ENCODE measurements around the gene UBAC2. TPM values are rescaled to one million over a fixed set of nuclear protein-coding genes. Genes with fewer than 3 reads are reported as not detected.

The UBAC2 gene
- total and polyA plus RNA-seq, 2 of the 8 experiments (the other 6 are each of a cell fraction or from before 2014, with no cell fraction given), result 75.9 to 76.9 TPM

DNA sequence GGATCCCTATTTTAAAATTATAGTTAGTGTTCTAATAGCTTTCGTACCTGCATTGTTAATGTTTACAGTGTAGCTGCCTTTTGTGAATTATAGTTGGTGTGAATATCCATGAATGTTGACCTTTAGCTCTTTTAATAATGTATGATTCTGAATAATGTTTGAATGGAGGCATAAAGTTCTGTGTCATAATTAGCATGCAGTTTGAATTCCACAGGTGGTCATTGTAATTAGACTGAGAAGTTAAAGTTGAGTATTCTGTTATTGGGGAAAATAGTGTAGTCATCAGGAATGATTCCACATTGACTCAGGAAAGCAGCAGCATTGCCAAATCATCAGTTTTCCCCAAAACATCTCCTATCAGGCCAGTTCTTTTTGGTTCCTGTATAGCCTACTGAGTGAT is 45.4 kb downstream of the UBAC2 start (continued):
- TF ChIP-seq, protein P1, sequence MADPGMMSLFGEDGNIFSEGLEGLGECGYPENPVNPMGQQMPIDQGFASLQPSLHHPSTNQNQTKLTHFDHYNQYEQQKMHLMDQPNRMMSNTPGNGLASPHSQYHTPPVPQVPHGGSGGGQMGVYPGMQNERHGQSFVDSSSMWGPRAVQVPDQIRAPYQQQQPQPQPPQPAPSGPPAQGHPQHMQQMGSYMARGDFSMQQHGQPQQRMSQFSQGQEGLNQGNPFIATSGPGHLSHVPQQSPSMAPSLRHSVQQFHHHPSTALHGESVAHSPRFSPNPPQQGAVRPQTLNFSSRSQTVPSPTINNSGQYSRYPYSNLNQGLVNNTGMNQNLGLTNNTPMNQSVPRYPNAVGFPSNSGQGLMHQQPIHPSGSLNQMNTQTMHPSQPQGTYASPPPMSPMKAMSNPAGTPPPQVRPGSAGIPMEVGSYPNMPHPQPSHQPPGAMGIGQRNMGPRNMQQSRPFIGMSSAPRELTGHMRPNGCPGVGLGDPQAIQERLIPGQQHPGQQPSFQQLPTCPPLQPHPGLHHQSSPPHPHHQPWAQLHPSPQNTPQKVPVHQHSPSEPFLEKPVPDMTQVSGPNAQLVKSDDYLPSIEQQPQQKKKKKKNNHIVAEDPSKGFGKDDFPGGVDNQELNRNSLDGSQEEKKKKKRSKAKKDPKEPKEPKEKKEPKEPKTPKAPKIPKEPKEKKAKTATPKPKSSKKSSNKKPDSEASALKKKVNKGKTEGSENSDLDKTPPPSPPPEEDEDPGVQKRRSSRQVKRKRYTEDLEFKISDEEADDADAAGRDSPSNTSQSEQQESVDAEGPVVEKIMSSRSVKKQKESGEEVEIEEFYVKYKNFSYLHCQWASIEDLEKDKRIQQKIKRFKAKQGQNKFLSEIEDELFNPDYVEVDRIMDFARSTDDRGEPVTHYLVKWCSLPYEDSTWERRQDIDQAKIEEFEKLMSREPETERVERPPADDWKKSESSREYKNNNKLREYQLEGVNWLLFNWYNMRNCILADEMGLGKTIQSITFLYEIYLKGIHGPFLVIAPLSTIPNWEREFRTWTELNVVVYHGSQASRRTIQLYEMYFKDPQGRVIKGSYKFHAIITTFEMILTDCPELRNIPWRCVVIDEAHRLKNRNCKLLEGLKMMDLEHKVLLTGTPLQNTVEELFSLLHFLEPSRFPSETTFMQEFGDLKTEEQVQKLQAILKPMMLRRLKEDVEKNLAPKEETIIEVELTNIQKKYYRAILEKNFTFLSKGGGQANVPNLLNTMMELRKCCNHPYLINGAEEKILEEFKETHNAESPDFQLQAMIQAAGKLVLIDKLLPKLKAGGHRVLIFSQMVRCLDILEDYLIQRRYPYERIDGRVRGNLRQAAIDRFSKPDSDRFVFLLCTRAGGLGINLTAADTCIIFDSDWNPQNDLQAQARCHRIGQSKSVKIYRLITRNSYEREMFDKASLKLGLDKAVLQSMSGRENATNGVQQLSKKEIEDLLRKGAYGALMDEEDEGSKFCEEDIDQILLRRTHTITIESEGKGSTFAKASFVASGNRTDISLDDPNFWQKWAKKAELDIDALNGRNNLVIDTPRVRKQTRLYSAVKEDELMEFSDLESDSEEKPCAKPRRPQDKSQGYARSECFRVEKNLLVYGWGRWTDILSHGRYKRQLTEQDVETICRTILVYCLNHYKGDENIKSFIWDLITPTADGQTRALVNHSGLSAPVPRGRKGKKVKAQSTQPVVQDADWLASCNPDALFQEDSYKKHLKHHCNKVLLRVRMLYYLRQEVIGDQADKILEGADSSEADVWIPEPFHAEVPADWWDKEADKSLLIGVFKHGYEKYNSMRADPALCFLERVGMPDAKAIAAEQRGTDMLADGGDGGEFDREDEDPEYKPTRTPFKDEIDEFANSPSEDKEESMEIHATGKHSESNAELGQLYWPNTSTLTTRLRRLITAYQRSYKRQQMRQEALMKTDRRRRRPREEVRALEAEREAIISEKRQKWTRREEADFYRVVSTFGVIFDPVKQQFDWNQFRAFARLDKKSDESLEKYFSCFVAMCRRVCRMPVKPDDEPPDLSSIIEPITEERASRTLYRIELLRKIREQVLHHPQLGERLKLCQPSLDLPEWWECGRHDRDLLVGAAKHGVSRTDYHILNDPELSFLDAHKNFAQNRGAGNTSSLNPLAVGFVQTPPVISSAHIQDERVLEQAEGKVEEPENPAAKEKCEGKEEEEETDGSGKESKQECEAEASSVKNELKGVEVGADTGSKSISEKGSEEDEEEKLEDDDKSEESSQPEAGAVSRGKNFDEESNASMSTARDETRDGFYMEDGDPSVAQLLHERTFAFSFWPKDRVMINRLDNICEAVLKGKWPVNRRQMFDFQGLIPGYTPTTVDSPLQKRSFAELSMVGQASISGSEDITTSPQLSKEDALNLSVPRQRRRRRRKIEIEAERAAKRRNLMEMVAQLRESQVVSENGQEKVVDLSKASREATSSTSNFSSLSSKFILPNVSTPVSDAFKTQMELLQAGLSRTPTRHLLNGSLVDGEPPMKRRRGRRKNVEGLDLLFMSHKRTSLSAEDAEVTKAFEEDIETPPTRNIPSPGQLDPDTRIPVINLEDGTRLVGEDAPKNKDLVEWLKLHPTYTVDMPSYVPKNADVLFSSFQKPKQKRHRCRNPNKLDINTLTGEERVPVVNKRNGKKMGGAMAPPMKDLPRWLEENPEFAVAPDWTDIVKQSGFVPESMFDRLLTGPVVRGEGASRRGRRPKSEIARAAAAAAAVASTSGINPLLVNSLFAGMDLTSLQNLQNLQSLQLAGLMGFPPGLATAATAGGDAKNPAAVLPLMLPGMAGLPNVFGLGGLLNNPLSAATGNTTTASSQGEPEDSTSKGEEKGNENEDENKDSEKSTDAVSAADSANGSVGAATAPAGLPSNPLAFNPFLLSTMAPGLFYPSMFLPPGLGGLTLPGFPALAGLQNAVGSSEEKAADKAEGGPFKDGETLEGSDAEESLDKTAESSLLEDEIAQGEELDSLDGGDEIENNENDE (IDR thresholded peaks at IDR 0.05; ENCODE audit: insufficient replicate concordance, low read length), result no peak
